Activated CD4-positive, CD25-positive, alpha-beta regulatory T cell treated with anti-CD3 and anti-CD28 coated beads, Interleukin-2, amount 50 U/mL, for 16 hours (primary cell): ENCODE data around the gene PTPRN2.

Source experiments
- DNase-seq: peaks from one replicate; pipeline ENCODE4 v3.0.0-alpha.2; 2020; ENCODE audit warnings: low read depth, low spot score

The PTPRN2 gene

GRCh38 chr7:157840914-157841772 is 746.5 kb downstream of the PTPRN2 start:
- DNase-seq = no peak

- no peak for DNase-seq
These were observed 747.3 kb downstream of the PTPRN2 start for GRCh38 chr7:157840174-157840913.

- no peak for DNase-seq
These were observed 747.9 kb downstream of the PTPRN2 start for GRCh38 chr7:157839672-157840167.

- no peak for DNase-seq
These were observed 748.4 kb downstream of the PTPRN2 start for GRCh38 chr7:157839226-157839625.

GRCh38 chr7:157837561-157837960 is 750.1 kb downstream of the PTPRN2 start:
- no peak for DNase-seq

GRCh38 chr7:157837047-157837446 is 750.6 kb downstream of the PTPRN2 start:
- DNase-seq = no peak

GRCh38 chr7:157834501-157835163 is 753.0 kb downstream of the PTPRN2 start:
- DNase-seq = no peak

GRCh38 chr7:157832866-157833607 is 754.6 kb downstream of the PTPRN2 start:
- DNase-seq = no peak

GRCh38 chr7:157832421-157832820 is 755.2 kb downstream of the PTPRN2 start:
- no peak for DNase-seq

- DNase-seq = no peak
These were observed 755.6 kb downstream of the PTPRN2 start for GRCh38 chr7:157832006-157832405.

GRCh38 chr7:157831143-157831905 is 756.3 kb downstream of the PTPRN2 start:
- no peak for DNase-seq

GRCh38 chr7:157830331-157830730 is 757.3 kb downstream of the PTPRN2 start:
- no peak for DNase-seq

- DNase-seq = no peak
These were observed 758.1 kb downstream of the PTPRN2 start for GRCh38 chr7:157829491-157829890.

GRCh38 chr7:157828881-157829280 is 758.7 kb downstream of the PTPRN2 start:
- no peak for DNase-seq

GRCh38 chr7:157828190-157828589 is 759.4 kb downstream of the PTPRN2 start:
- no peak for DNase-seq

- DNase-seq = no peak
These were observed 759.8 kb downstream of the PTPRN2 start for GRCh38 chr7:157827863-157828160.

- no peak for DNase-seq
These were observed 760.4 kb downstream of the PTPRN2 start for GRCh38 chr7:157827045-157827862.

GRCh38 chr7:157826566-157826965 is 761.1 kb downstream of the PTPRN2 start:
- DNase-seq = no peak

GRCh38 chr7:157825325-157825724 is 762.3 kb downstream of the PTPRN2 start:
- DNase-seq = no peak

GRCh38 chr7:157824819-157825121 is 762.9 kb downstream of the PTPRN2 start:
- no peak for DNase-seq
